ENCODE measurements around the gene C10orf143.
"Not testable (repeated sequence)": the region's sequence is repeated elsewhere in the genome, so short reads cannot be mapped to it uniquely, and the experiment has no call there.

Gene C10orf143

GRCh38 chr10:130111852-130112180 is 1.2 kb upstream of the C10orf143 start:
- no peak for FAIRE-seq
- no peak for DNase-seq (ENCODE audit: low spot score)

GRCh38 chr10:130111113-130111851 is 652 bp upstream of the C10orf143 start:
- FAIRE-seq (no peak), DNase-seq (ENCODE audit: low spot score) (peak; percentile 90)

GRCh38 chr10:130109796-130110245 is 809 bp downstream of the C10orf143 start:
- FAIRE-seq (no peak), DNase-seq (ENCODE audit: low spot score) (peak; percentile 55)

GRCh38 chr10:130108934-130109604 is 1.6 kb downstream of the C10orf143 start:
- DNase-seq (ENCODE audit: low spot score) (no peak), FAIRE-seq (no peak)

- DNase-seq (ENCODE audit: low spot score); FAIRE-seq: not testable (repeated sequence)
These were observed 2.5 kb downstream of the C10orf143 start for GRCh38 chr10:130108146-130108545.

- FAIRE-seq: no peak
- DNase-seq (ENCODE audit: low spot score): no peak
These were observed 4.9 kb downstream of the C10orf143 start for GRCh38 chr10:130105724-130106123.

- DNase-seq (ENCODE audit: low spot score): no peak
- no peak for FAIRE-seq
These were observed 11.3 kb downstream of the C10orf143 start for GRCh38 chr10:130099344-130099743.

- not testable (repeated sequence) for DNase-seq (ENCODE audit: low spot score); FAIRE-seq
These were observed 20.1 kb downstream of the C10orf143 start for GRCh38 chr10:130090565-130090964.

- DNase-seq (ENCODE audit: low spot score) (no peak), FAIRE-seq (no peak)
These were observed 30.2 kb downstream of the C10orf143 start for GRCh38 chr10:130080461-130080814.

GRCh38 chr10:130079614-130080460 is 30.8 kb downstream of the C10orf143 start:
- DNase-seq (ENCODE audit: low spot score) (no peak), FAIRE-seq (no peak)

GRCh38 chr10:130078120-130078519 is 32.5 kb downstream of the C10orf143 start:
- DNase-seq (ENCODE audit: low spot score): no peak
- FAIRE-seq: no peak

- DNase-seq (ENCODE audit: low spot score) (no peak), FAIRE-seq (no peak)
These were observed 33.9 kb downstream of the C10orf143 start for GRCh38 chr10:130076681-130077080.

- FAIRE-seq: no peak
- no peak for DNase-seq (ENCODE audit: low spot score)
These were observed 36.0 kb downstream of the C10orf143 start for GRCh38 chr10:130074639-130075038.

GRCh38 chr10:130073912-130074311 is 36.7 kb downstream of the C10orf143 start:
- FAIRE-seq (no peak), DNase-seq (ENCODE audit: low spot score) (no peak)

- FAIRE-seq (no peak), DNase-seq (ENCODE audit: low spot score) (no peak)
These were observed 38.4 kb downstream of the C10orf143 start for GRCh38 chr10:130072247-130072646.

- FAIRE-seq: no peak
- DNase-seq (ENCODE audit: low spot score): no peak
These were observed 42.7 kb downstream of the C10orf143 start for GRCh38 chr10:130067893-130068292.

GRCh38 chr10:130066743-130067142 is 43.9 kb downstream of the C10orf143 start:
- DNase-seq (ENCODE audit: low spot score) (no peak), FAIRE-seq (no peak)

GRCh38 chr10:130065251-130065650 is 45.4 kb downstream of the C10orf143 start:
- FAIRE-seq (no peak), DNase-seq (ENCODE audit: low spot score) (no peak)

- FAIRE-seq (no peak), DNase-seq (ENCODE audit: low spot score) (no peak)
These were observed 45.8 kb downstream of the C10orf143 start for GRCh38 chr10:130064783-130065182.

- no peak for FAIRE-seq
- no peak for DNase-seq (ENCODE audit: low spot score)
These were observed 47.7 kb downstream of the C10orf143 start for GRCh38 chr10:130062976-130063375.

GRCh38 chr10:130062201-130062600 is 48.4 kb downstream of the C10orf143 start:
- FAIRE-seq: no peak
- DNase-seq (ENCODE audit: low spot score): no peak

GRCh38 chr10:130061760-130062159 is 48.9 kb downstream of the C10orf143 start:
- no peak for DNase-seq (ENCODE audit: low spot score)

More at GRCh38 chr10:130061760-130062159, 48.9 kb downstream of the C10orf143 start:
- no peak for FAIRE-seq

Data from urothelium cell line (cell line).